Activated CD8-positive, alpha-beta memory T cell treated with anti-CD3 and anti-CD28 coated beads for 48 hours (primary cell): Measurements from ENCODE around the gene AGAP1.

Source experiments
- DNase-seq, 3 experiments: peaks; one replicate each; pipeline ENCODE4 v3.0.0-alpha.2; 2020; ENCODE audit warnings: low read depth in 2 of 3, low spot score in 2 of 3

The AGAP1 gene

DNA sequence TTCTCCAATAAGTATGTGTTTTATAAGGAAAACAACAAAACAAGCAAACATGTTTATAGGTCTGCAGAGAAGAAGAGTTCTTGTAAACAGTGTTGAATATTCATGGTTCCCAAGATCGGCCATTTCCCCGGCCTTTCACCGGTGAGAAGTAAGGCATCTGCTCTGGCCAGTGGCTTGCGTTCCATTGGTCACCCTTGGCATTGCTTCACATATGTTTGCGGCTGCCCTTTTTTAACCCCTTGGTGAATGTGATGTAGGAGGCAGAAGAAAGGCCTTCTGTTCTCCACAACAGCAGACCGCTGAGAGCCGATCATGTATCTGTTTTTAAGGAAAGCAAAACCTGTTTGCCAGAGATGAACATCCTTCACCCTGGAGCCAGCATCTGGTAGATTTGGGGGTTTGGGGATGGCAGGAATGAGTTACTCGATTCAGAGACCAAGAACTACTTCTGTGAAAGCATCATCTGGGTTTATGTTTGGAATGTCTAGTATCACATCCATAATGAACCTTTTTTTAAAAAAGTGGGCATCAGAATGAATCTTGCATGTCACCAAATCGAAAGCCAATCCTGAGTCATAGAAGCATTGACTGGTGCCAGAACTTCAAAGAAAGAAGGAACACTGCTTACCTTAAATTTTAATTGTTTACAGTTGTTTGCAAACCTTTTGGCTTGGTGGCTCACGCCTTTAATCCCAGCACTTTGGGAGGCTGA lies 112.3 kb downstream of the AGAP1 start:
- no peak for DNase-seq

DNA sequence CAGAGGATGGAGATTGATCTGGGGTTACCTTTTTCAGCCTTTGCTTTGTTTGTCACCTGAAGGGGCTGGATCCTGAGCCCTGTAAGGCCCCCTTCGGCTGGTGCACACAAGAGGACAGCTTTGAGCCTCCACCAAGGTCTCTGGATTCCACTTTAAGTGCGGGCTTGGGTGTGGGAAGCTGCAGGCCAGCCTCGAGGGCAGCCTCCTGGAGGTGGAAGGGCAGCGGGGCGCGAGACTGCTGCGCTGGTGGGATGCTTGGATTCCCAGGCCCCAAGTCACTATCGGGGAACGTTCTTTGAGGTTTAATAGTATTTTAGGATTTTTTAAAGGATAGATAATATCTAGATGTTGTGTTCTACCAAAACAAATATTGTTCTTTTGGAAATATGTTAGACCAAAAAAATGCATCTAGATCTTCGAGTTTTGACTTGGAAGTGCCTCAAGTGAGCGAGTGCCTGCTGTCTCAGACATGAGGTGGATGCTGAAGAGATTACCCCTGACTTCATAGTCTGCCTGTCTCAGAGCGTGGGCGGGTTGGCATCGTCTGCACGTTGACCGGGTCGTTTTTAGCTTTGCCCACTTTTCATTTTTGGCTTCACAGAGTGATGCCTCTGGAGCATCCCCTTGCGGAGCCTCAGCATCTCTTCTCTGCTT lies 113.8 kb downstream of the AGAP1 start:
- DNase-seq, result no peak

DNA sequence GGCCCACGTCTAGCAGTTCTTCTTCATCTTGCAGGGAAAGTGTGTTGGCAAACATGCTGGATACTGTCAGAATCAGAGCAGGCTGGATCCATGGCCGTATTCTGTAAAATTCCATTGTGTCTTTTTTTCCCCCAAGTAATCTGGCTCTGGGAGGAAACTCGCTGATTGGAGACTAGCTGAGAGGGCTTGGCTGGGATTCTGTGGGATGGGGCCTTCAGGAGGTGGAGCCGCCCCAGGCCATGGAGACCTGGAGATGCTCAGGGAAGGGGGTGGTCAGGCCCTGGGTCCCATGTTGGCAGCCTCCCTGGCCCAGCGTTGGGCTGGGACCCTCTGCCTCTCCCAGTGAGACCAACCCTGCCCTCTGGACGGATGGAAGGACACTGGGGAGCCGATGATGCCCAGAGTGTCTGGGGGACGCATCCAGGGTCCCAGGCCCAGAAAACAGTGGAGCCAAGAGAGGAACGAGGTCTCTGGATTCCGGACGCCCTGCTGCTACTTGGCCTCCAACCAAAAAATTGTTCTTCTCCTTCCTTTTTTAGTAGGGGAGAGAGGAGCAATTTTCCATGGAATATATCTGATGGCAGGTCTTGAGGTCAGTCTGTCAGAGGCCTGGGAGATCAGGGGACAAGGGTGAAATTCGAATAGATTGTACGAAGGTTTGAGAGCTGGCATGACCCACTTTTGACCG lies 114.5 kb downstream of the AGAP1 start:
- DNase-seq, result no peak

DNA sequence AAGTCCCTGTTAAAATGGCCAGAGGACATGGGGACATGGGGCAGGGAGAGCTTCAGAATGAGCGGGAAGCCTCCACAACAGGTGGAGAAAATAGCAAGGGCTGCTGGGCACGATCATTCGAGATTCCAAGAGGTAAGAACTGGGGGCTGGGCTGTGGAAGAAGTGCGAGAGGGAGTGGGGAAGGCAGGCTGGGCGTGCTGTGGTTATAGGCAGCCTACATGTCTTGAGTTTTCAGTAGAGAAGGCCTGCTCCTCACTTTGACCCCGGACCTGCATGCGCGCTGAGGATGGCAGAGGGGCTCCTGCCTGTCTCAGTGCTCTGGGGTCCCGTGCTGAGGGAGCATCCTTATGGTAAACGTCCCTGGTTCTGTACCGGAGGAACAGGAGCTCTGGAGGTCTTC lies 115.5 kb downstream of the AGAP1 start:
- no peak for DNase-seq

DNA sequence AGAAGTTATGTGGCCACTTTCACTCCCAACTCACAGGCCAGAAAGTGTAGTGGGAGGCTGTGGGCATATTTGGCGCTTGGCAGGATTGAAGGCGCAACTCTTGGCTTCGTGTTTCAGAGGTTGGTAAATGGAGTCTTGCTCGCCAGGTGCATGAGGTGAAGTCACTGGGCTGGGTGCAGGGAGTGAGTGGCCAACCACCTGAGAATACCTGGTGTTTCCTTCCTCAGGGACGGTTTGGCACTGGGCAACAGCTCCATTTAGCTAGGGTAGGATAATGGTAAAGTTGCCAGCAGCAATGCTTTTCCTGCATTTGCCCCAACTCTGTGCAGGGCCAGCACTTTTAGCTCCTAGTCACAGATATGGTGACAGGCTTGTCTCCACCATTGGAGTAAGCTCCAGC lies 115.9 kb downstream of the AGAP1 start:
- DNase-seq, result no peak

DNA sequence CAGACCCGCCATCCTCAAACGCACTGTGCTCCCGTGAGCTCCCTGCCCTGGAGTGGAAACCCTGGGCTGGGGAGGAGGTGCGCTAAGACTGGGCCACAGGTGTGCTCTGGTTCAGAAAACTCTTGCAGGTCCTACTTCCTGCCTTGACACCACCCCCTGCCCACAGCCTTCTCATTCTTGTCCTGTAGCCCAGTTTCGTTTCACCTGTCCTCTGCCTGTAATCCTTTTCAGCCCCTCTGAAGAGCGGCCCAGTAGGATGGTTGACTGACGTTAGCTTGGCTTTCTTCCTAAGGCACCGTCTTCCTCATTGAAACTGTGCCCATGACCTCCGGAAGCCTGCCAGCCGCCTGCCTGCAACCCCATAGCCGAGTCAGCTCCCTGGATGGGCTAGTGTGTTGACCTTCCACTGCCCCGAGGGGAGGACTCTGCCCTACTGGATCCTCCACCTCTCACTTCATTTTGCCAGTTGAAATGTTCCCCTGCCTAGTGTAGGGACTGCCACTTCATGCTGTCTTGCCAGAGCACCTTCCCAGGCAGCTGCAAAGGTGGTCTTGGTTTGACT lies 116.9 kb downstream of the AGAP1 start:
- no peak for DNase-seq

DNA sequence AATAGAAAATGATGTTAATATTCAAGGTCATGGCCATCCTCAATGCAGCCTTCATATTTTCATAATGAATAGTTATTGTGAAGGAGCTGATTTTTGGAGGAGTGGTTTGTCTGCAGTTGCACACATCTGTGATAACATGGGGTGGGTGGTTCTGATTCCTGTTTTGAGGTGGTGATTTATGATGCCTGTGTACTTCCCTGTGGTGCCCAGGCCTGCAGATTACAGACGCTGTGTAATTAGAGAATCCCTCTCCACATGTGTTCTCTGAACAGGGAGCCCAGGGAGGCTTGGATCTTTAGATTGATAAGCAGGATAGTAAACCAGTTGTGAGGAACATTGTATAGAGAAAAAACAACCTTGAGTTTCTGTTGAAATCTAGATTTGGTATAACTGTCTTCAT lies 117.5 kb downstream of the AGAP1 start:
- DNase-seq, result no peak

DNA sequence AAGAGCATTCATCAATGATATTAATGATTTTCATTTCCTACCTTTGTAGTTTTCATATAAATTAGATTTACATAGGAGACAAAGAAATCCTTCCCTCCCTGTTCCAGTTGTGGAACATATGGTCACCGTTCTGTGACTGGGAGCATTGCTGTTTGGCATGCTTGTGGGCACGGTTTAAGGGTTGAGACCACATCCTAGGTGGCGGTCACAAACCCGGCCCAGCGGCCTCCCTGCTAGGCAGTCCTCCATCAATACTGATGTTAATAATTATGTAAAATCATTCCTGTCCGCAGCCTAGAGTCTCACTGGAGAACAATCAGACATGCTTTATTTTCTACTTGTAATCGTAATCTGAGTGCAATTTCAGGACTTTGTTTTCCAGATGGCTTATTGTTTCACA lies 117.9 kb downstream of the AGAP1 start:
- DNase-seq, result no peak

DNA sequence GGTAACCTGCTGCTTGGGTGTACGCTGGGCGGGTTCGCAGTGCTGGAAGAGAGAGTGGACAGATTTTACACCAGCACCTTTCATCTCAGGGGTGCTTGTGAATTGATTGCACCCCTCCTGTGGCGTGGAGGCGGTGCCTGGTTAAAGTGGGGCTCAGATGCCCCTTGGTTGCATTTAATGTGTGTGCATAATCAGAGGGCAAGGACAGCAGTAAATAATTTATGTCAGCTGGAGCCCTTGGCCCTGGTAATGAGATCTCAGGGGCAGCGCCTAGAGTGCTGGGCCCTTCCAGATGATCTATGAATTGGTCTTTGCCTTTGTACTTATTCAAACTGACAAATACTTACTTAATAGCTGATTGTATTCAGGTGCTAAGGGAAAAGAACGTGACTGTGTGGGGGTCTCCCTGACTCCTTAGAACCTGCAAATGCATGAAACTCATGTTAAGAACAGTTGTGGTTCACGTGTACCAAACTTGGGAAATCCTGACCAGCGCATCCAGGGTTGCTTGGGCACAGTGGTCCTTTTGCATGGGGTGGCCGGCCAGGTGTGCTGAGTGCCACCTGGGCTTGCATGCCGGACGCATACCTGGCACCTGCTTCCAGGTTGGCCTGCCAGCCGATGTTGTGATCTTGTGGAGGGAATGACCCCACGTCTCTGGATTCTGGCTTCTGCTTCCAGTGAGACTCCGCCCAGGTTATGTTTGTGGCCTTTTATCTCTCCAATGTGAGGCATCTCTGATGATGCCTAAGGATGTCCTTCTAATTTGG lies 118.5 kb downstream of the AGAP1 start:
- no peak for DNase-seq

DNA sequence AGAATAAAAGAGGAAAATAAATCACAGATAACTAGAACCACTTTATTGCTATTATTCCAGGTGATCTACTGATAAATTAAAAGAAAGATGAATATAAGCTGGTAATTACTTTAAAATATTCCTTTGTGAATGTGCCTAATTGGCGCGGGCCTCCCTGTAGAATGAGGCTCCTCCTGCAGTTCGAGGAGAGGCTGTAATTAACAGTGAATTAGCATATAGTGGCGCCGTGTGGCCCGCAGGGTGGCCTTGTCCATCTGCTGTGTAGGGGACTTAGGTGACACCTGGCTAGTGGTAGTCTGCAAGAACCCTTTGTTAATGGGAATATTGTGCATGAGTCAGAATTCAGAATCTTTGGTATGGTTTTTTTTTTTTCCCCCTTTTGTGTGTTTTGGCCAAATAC lies 119.8 kb downstream of the AGAP1 start:
- no peak for DNase-seq

DNA sequence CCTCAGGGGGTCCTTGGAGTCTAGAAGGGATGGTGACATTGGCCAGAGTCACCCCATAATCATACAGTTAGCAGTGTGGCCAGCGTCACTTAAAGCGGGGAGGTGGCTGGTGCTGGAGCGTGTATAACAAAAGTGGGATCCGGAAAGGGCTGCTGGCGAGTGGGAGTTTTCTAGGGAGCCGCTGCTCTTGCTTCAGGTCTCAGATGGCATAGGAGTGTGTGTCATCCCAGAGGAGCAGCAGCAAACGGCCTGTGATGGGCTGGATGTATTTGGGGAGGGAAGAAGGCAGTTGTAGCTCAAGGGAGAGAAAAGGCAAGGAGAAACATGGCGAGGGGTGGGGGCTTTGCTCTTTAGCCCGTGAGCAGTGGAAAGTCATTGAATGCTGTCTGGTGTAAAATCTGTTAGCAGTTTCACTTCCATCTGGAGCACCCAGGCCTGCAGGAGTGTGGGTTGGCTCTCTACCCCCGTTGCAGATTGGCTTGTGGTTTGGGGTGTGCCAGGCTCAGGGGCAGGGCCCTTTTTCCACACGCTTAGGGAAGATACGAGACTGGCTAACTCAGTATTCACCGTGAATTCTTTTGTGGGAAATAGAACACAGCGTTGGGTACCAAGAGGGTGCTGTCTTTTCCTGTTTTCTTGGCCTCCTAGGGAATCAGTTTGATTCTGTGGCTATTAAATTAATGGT lies 120.5 kb downstream of the AGAP1 start:
- no peak for DNase-seq

DNA sequence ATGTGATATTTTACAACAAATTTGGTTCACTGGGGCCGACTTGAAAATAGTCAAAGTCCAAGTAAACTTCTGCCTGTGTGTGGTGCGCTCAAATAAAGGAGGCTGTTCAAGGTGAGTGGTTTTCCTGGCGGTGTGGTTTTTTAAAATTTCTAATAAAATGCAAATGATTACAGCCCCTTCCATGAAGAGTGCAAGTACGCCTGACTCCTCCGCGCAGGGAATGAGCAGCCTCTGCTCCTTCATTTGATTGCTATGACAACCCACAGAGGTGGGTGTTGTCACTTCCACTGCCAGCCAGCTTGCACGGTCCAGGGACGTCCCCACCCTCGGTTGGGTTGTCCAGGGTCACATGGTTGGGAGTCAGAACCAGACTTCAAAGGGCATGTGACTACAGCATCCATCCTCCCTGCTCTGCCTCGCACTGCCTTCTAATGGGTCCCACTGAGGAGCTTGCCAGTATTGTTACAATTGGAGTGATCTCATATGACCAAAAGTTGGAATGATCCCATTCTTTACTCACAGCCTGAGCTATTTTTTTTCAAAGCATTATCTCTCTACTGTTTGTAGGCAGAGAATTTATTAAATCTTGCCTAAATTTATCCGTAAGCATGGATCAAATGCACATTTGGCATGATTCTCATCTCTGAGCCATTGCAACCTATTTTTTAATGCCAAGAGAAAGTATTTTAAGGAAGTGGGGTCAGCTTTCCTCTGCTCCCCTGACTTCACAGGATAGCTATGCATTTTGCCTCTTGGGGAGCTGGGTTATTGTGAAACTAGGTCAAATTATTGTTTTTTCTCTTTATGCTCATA lies 121.3 kb downstream of the AGAP1 start:
- DNase-seq, result no peak

DNA sequence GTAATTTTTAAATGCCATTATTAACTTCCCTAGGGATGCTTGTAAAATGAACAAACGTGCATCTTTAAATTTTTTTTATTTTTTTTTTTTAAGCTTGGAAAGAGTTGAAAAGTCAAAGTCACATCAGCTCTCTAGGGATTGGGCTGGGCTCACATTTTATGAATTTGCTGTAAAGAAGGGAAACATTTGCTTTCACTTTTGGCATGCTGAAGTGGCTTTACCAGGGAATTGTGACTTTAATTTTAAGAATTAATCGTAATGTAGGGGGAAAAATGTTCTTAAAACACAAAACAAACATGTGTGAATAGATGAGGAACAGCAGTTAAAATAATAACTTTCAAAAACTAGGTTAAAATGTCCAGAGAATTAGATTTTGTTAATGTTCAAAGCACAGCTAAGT lies 123.0 kb downstream of the AGAP1 start:
- no peak for DNase-seq

DNA sequence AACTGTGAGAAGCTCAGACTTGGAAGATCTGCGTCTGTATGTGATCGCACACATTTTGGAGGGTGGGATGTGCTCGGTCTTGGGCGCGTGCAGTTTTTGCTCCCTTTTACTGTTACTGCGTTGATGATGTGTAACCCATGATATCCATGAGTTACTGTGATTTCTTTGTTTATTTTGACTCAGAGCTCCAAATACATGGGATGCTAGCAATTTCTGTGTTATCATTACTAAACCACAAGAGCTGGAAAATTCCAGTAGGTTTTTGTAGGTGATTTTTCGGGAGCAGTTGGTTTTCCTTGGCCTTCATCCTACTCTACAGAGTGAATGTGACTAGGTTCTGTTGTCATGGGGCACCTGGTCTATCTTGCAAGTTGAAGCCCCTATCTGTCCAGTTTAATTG lies 124.2 kb downstream of the AGAP1 start:
- no peak for DNase-seq

DNA sequence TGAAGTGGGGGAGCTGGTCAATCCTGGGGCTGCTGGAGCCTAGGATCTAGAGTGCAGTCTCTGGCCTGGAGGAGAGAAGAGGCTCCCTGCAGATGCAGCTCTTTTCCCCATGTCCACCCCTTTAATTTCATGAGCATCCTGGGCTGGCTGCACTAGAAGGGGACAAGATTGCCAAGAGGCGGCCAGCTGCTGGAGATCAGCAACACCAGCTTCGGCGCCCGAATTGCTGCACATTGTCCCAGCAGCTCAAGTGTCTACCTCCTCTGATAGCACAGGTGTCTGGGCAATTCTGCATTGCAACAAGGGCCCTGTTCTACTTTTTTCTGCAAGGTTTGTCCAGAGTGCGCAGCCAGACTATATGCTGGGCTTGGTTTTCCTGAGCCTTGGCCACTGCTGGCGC lies 125.7 kb downstream of the AGAP1 start:
- no peak for DNase-seq

DNA sequence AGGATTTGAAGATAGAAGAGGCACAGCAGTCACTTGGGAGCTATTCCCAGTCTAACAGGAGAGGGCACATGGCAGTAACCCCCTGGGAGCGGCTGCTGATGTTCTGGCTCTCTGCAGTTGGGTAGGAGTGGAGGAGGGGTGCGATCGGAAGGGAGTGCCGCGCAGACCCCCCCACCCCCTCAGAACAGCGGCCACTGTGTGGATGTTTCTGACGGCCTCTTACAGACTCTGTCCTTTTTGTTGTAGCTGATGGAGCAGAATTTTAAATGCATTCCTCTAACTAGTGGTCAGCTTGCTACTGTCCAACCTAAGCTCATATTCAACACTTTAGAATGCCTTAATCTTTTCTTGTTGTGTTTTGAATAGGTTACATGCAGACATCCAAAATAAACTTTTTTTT lies 127.9 kb downstream of the AGAP1 start:
- DNase-seq, result no peak

DNA sequence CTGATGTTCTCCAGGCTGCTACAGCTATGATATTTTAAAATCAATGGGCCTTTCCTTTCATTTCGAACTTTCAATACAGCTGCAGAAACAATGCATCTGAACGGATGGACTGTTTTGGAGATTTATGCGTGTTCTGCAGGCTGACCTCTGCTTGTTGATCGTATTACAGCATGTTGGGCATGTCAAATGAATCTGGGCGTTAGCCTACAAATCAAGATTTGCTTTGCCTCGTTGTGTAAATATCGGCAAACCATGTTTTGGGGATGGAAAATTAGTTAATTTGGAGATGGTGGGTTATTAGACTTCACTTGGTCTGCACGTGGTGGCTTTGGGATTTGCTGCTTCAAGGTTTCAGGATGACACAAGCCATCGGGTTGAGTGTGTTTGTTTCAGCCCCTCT lies 129.3 kb downstream of the AGAP1 start:
- DNase-seq, result no peak

DNA sequence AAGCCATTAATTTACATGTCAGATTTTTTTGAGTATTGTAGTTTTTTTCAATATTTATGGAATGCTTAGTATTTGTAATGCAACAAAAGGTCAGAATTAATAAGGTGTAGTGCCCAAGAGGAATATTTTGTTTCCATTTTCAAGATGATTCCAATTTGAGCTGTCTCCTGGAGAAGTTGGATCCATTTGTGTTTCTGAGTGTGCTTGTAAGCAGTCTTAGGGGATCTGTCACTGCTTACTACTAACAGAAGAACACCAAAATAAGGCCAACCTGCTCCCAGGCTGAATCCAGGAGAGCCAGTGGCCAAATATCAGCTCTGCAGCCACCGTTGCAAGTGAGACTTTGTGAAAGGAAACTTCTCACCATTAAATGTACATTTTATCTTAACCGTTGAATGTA lies 129.9 kb downstream of the AGAP1 start:
- no peak for DNase-seq

DNA sequence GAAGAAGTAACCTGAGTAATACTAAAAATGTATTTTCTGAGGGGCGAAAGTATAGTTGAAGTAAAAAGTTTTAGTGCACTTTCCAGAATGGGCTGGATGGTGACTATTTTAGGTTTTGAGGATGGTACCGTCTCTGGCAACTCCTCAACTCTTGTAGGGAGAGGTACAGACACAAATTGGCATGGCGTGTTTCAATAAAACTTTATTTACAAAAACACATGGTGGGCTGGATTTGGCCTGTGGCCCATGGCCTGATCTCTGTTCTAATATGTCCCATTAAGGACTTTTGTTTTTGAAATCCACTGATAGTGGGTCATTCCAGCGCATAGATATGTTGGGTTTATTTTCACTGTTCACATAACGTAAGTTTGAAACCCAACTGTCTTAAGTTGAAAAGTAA lies 132.8 kb downstream of the AGAP1 start:
- no peak for DNase-seq

DNA sequence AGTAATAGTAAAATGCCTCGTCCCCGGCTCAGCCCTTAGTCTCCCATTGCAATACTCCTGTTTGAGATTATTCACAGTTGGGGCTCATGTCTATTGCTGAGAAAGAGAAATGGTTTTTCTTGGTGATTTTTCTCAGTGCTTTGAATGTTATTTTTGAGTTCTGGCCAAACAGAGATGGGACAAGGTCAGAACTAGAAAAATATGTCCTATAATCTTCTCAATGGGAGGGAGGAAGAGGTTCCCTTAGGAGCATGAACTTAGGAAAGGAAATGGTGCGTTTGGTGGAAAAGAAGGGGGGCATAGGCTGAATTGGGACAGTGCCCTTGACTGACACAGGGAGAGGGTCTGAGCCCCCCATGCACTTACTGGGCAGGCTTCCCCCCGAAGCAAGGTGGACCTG lies 133.8 kb downstream of the AGAP1 start:
- no peak for DNase-seq
